GM23248 (cell line): Measurements from ENCODE around the gene HOGA1. TPM values are rescaled to one million over a fixed set of nuclear protein-coding genes. Genes with fewer than 3 reads are reported as not detected.
"Not testable (repeated sequence)": the region's sequence is repeated elsewhere in the genome, so short reads cannot be mapped to it uniquely, and the experiment has no call there.

Source experiments
- DNase-seq: peaks from one replicate; pipeline ENCODE4 v3.0.0-alpha.2; 2015
- H2AFZ ChIP-seq: fragments of 200-600 bp; sonication (generic); 2 replicates; pipeline ENCODE4 v1.6.1; 2016; ENCODE audit warnings: antibody characterized with exemption
- H3F3A ChIP-seq: fragments of 200-600 bp; sonication (generic); 2 replicates; pipeline ENCODE4 v1.6.1; 2016; ENCODE audit warnings: mild to moderate bottlenecking, antibody characterized with exemption, mixed run types; ENCODE audit not compliant: insufficient read depth
- H3K27ac ChIP-seq: fragments of 200-600 bp; sonication (generic); 2 replicates; pipeline ENCODE4 v1.5.1; 2016; ENCODE audit warnings: mild to moderate bottlenecking
- H3K27me3 ChIP-seq: fragments of 200-600 bp; sonication (generic); replicated peaks from 2 replicates; pipeline ENCODE4 v1.6.1; 2016; ENCODE audit warnings: mild to moderate bottlenecking; ENCODE audit not compliant: insufficient read depth
- H3K36me3 ChIP-seq: fragments of 200-600 bp; sonication (generic); 2 replicates; pipeline ENCODE4 v1.6.1; 2016; ENCODE audit warnings: low read depth, mild to moderate bottlenecking
- H3K4me1 ChIP-seq: fragments of 200-600 bp; sonication (generic); 2 replicates; pipeline ENCODE4 v1.6.1; 2016; ENCODE audit warnings: mild to moderate bottlenecking; ENCODE audit not compliant: insufficient read depth
- H3K4me2 ChIP-seq: fragments of 200-600 bp; sonication (generic); one replicate; pipeline ENCODE4 v1.6.1; 2016; ENCODE audit warnings: mild to moderate bottlenecking; ENCODE audit not compliant: unreplicated experiment
- H3K4me3 ChIP-seq: fragments of 200-600 bp; sonication (generic); 2 replicates; pipeline ENCODE4 v1.5.1; 2016; ENCODE audit warnings: mild to moderate bottlenecking
- H3K79me2 ChIP-seq: fragments of 200-600 bp; sonication (generic); 2 replicates; pipeline ENCODE4 v1.6.1; 2016; ENCODE audit warnings: mild to moderate bottlenecking; ENCODE audit not compliant: insufficient read depth
- H3K9ac ChIP-seq: fragments of 200-600 bp; sonication (generic); 2 replicates; pipeline ENCODE4 v1.6.1; 2016; ENCODE audit warnings: mild to moderate bottlenecking
- H3K9me2 ChIP-seq: fragments of 200-600 bp; sonication (generic); 2 replicates; pipeline ENCODE4 v1.6.1; 2016; ENCODE audit warnings: mixed run types, mild to moderate bottlenecking, moderate library complexity; ENCODE audit not compliant: insufficient read depth
- H3K9me3 ChIP-seq: fragments of 200-600 bp; sonication (generic); one replicate; pipeline ENCODE4 v1.6.1; 2017; ENCODE audit warnings: low read depth
- H4K20me1 ChIP-seq: fragments of 200-600 bp; sonication (generic); 2 replicates; pipeline ENCODE4 v1.6.0; 2016; ENCODE audit not compliant: insufficient read depth
- EZH2 ChIP-seq: fragments of 200-600 bp; sonication (generic); IDR thresholded peaks from 2 replicates; pipeline ENCODE4 v1.6.1; 2018; ENCODE audit warnings: antibody characterized with exemption, mild to moderate bottlenecking; ENCODE audit not compliant: insufficient read depth, poor library complexity, severe bottlenecking
- EZH2phosphoT487 ChIP-seq: fragments of 200-600 bp; sonication (generic); IDR thresholded peaks from 2 replicates; pipeline ENCODE4 v1.6.1; 2018; ENCODE audit warnings: antibody characterized with exemption, moderate library complexity, mild to moderate bottlenecking, low read depth; ENCODE audit not compliant: insufficient read depth
- WGBS, 2 experiments: methylation state at CpG; one replicate each; pipeline ENCODE4 v1.1.6; 2015 to 2017; ENCODE audit warnings: low lambda C conversion rate in 2 of 2, low coverage in 1 of 2; ENCODE audit errors: missing lambda C conversion rate in 2 of 2; 5-methylcytosine and 5-hydroxymethylcytosine counted together
- in situ Hi-C: fragments of 300-500 bp; cut with MboI; formaldehyde crosslinking; loops from 2 replicates; pipeline ENCODE4 v1.15.0; 2020
- polyA plus RNA-seq: library from polyadenylated mRNA; unstranded; fragments of >200 nt; fragmentation: Nextera tagmentation; extraction: Ambion mirVana; gene quantifications from 2 replicates; pipeline ENCODE4 v1.2.1, GENCODE V29; 2016
- total RNA-seq: library from RNA; depleted of rRNA; stranded (reverse); fragments of >200 nt; shearing (Covaris generic); gene quantifications from 2 replicates; pipeline ENCODE4 v1.2.3, GENCODE V29; 2014

The HOGA1 gene
- total and polyA plus RNA-seq, 2 experiments from 2014 or later, result 0.13 to 0.22 TPM

DNA sequence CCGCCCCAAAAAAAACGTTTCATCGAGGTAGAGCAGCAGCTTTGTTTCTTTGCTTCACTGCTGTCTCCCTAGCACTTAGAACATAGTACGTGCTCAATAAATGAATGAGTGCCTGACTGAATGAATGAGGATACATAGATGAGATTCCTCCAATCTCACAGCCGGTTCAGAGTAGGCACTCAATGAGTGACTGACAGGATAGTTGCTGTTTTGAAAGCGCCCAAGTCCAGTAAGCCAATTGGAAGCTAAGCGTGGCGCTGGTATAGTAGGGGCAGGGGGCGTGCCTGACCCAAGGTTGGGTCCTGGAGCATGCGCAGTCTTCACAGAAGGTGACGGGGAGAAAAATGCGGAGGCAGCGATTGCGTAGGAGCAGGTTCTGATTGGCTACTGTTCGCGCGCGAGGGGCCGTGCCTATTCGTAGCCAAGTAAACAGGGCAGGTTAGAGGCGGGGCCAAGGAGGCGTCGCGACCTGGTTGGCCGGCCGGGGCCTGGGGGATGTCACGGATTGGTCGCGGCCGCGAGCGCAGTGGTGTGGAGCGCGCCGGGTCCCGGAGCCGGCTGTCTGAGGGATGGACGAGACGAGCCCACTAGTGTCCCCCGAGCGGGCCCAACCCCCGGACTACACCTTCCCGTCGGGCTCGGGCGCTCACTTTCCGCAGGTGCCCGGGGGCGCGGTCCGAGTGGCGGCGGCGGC is 56.1 kb downstream of the HOGA1 start, which contains the start of gene PI4K2A:
Gene PI4K2A (plus strand): TSS at position 498 of the 694 bp plus-strand sequence. CDS start 72 bp downstream, at position 570.
- DNase-seq, result peak; percentile 100
- Histone ChIP-seq H3K4me2 (peak within 1 kb of the TSS; percentile 91), H3K27me3 (no peaks in the 10 kb centered on the region), H3K9me2 (no peaks in the 10 kb centered on the region), H3K27ac (peak within 1 kb of the TSS; percentile 85), H3K36me3 (peaks cover 9% of the 10 kb centered on the region), H4K20me1 (no peaks in the 10 kb centered on the region), H3K9ac (peak within 1 kb of the TSS; percentile 92), H3K79me2 (peaks cover 44% of the 10 kb centered on the region), H3K4me3 (peak within 1 kb of the TSS; percentile 85), H3K9me3 (no peaks in the 10 kb centered on the region), H2AFZ (peak within 1 kb of the TSS; percentile 62), H3F3A (peaks cover 22% of the 10 kb centered on the region), H3K4me1 (peaks cover 11% of the 10 kb centered on the region)
- no peak for TF ChIP-seq EZH2phosphoT487
- no peak for TF ChIP-seq EZH2
- 4% methylated on average over 40 to 54 of the region's 54 CpGs for WGBS, 2 experiments
- in situ Hi-C loops, result no loop called here

DNA sequence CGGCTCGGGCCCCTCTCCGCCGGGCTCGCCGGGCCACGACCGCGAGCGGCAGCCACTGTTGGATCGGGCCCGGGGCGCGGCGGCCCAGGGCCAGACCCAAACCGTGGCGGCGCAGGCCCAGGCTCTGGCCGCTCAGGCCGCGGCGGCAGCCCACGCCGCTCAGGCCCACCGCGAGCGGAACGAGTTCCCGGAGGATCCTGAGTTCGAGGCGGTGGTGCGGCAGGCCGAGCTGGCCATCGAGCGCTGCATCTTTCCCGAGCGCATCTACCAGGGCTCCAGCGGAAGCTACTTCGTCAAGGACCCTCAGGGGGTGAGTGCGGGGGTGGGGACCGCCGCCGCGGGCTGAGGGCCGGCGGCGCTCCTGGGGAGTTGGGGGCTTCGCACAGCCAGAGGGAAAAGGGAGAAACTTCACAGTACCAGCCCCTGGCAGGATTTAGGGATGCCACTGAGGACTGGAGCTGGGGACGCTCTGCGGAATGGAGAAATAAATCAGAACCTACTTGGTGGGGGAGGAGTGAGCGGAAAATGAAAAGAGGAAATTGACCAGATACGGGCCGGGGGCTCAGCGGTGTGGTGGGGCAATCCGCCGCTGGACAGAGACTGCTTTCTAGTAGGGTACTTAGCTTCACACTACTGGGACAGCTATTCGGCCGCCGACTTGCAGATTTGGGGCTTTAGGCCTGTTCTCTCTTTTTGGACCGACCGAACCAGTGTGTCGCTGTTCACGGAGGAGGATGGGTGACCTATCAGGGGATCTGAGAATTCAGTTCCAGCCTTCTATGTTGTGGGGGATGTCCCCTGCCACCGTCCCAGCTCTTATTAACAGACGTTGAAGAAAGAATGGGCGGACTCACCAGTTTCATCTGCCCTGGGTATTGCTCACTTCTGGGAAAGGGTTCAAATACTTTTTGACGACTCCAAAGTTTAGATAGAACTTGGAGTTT is 57.0 kb downstream of the HOGA1 start:
- Histone ChIP-seq H3K9ac (peak overlapping the region; percentile 92), H4K20me1 (no peaks in the 10 kb centered on the region), H2AFZ (peak overlapping the region; percentile 50), H3K79me2 (peaks cover 53% of the 10 kb centered on the region), H3K36me3 (peaks cover 9% of the 10 kb centered on the region), H3K9me2 (no peaks in the 10 kb centered on the region), H3K27me3 (no peaks in the 10 kb centered on the region), H3K4me1 (peaks cover 11% of the 10 kb centered on the region), H3K4me2 (peak overlapping the region; percentile 91), H3K9me3 (no peaks in the 10 kb centered on the region), H3K27ac (peak overlapping the region; percentile 85), H3F3A (peaks cover 22% of the 10 kb centered on the region), H3K4me3 (peak overlapping the region; percentile 85)
- DNase-seq, result peak; percentile 91
- WGBS, 2 experiments, result 1% methylated on average over 62 to 67 of the region's 67 CpGs
- in situ Hi-C loops, result no loop called here
- TF ChIP-seq EZH2phosphoT487, result no peak
- TF ChIP-seq EZH2, result no peak

DNA sequence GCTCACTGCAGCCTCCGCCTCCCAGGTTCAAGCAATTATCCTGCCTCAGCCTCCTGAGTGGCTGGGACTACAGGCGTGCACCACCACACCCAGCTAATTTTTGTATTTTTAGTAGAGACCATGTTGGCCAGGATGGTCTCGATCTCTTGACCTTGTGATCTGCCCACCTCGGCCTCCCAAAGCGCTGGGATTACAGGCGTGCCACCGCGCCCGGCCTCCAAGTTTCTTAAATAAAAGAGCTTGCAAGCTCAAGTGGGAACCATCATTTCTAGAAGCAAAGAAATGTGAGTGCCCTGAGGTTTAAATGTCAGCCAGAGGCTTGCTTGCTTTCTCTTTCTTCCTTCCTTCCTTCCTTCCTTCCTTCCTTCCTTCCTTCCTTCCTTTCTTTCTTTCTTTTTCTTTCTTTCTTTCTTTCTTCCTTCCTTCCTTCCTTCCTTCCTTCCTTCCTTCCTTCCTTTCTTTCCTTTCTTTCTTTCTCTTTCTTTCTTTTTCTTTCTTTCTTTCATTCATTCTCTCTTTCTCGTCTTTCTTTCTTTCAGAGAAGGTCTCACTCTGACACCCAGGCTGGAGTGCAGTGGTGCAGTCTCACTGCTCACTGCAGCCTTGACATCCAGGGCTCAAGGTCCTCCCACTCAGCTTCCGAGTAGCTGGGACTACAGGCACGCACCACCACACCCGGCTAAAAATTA is 58.4 kb downstream of the HOGA1 start:
- H3K9me2 ChIP-seq, DNase-seq, H3K36me3 ChIP-seq, H3K27me3 ChIP-seq, in situ Hi-C loops, H4K20me1 ChIP-seq, H3K9me3 ChIP-seq, H2AFZ ChIP-seq: not testable (repeated sequence)
- Histone ChIP-seq H3K4me2 (peak overlapping the region; percentile 91), H3K4me3 (peak overlapping the region; percentile 85), H3K27ac (peak overlapping the region; percentile 85), H3F3A (peaks cover 30% of the 10 kb centered on the region), H3K4me1 (peaks cover 18% of the 10 kb centered on the region), H3K9ac (peak overlapping the region; percentile 92), H3K79me2 (peaks cover 67% of the 10 kb centered on the region)
- 79 to 81% methylated on average over 10 to 13 of the region's 13 CpGs for WGBS, 2 experiments

DNA sequence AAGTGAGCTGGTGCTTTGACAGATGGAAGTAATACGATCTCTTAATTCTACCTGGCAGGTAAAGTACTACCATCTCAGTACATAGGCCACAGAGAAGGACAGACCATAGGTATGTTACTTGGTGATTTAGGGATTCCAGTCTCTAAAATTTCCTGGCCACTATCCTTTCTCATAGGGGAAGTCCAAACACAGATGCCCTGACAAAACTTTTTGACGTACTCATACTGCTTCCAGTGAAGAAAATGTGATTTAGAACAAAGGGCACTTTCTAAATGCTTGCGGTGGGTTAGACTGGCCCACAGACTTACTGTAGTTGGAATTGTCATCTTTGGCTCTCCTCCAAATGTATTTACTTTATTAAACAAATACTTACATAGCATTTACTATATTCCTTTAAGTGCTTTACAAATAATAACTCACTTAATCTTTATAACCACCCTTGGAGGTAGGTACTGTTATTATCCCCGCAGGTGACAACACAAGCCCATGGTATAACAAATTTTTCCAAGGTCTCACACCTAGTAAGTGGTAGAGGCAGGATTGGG is 59.3 kb downstream of the HOGA1 start:
- H3K27ac ChIP-seq, result no peak overlapping the region
- no peaks in the 10 kb centered on the region for H3K9me3 ChIP-seq
- peaks cover 76% of the 10 kb centered on the region for H3K79me2 ChIP-seq
- peaks cover 27% of the 10 kb centered on the region for H3K4me1 ChIP-seq
- no peaks in the 10 kb centered on the region for H4K20me1 ChIP-seq
- no peak overlapping the region for H3K9ac ChIP-seq
- in situ Hi-C loops, result no loop called here
- no peaks in the 10 kb centered on the region for H3K9me2 ChIP-seq
- no peak overlapping the region for H2AFZ ChIP-seq
- H3F3A ChIP-seq, result peaks cover 39% of the 10 kb centered on the region
- peaks cover 9% of the 10 kb centered on the region for H3K36me3 ChIP-seq
- TF ChIP-seq EZH2phosphoT487, result no peak
- TF ChIP-seq EZH2, result no peak
- DNase-seq, result no peak
- no peaks in the 10 kb centered on the region for H3K27me3 ChIP-seq
- WGBS, 2 experiments, result 97 to 99% methylated on average over 4 of the region's 4 CpGs
- H3K4me3 ChIP-seq, result no peak overlapping the region
- H3K4me2 ChIP-seq, result no peak overlapping the region
